RKO (cell line): ENCODE measurements around the gene LRRC23.
"Not testable (repeated sequence)": the region's sequence is repeated elsewhere in the genome, so short reads cannot be mapped to it uniquely, and the experiment has no call there.

ENCODE experiments used
- DNase-seq: peaks from one replicate; pipeline ENCODE4 v3.0.0-alpha.2; 2016; ENCODE audit warnings: low spot score

The LRRC23 gene, protein sequence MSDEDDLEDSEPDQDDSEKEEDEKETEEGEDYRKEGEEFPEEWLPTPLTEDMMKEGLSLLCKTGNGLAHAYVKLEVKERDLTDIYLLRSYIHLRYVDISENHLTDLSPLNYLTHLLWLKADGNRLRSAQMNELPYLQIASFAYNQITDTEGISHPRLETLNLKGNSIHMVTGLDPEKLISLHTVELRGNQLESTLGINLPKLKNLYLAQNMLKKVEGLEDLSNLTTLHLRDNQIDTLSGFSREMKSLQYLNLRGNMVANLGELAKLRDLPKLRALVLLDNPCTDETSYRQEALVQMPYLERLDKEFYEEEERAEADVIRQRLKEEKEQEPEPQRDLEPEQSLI

DNA sequence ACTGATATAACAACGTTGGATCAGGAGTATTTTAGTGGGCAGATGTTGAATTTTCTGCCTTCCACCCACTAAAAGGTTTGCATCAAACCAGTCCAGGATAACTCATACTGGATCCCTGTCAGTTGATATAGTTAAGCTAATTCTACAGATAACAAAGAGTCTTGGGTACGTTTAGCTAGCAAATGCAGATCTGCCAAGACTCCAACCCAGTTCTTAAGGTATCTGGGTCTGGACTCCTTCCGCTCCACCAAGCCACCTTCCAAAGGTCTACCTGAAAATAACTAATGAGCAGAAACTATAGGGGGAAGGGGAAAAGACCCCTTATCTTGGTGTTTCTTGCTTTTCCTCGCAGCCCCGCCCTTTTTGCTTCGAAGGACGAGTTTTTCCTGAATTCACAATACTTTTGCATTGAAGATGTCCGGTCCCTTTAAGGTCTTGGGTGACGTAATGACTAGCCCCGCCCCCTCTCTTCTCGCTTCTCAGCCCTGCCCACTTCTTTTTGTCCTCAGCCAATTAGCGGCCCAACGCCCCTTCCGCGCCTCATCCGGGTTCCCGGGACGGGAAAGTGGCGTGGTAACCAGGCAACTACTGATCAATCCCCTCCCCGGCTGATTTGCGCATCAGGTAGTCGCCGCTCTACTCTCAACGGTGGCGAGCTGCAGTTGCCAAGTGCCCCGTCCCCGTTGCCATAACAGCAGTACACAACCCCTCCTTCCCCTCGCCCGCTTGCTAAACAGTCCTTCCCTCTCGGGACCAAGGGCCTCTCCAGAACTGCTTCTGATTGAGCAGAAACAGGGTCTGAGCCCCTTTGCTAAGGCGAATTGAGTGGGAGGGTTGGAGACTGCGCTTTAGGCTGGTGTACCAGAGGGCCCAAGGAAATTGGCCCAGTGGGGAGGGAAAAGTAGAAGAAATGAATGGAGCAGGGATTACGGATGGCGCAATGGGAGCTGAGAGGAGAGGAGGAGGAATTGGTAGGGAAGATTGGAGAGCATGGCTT, at the start of gene LRRC23:
Gene LRRC23, plus strand, starts transcription at position 543 of the 997 bp plus-strand sequence. CDS start 812 bp downstream, outside the sequence.
- DNase-seq, result peak; percentile 95

DNA sequence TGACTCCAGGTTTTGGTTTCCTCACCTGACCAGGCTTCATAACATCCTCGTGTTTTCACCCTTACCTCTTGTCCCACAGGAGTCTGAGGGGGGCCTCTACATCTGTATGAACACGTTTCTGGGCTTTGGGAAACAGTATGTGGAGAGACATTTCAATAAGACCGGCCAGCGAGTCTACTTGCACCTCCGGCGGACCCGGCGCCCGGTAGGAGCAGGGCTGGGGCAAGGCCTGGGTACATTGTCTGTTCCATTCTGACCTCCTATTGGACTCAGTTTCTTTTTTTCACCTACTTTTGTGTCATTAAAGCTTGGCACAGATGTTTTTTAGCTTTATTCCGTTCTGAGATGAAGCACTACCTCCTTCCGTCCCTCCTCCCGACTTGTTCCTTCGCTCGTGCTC, 49.3 kb upstream of the LRRC23 start:
- no peak for DNase-seq

DNA sequence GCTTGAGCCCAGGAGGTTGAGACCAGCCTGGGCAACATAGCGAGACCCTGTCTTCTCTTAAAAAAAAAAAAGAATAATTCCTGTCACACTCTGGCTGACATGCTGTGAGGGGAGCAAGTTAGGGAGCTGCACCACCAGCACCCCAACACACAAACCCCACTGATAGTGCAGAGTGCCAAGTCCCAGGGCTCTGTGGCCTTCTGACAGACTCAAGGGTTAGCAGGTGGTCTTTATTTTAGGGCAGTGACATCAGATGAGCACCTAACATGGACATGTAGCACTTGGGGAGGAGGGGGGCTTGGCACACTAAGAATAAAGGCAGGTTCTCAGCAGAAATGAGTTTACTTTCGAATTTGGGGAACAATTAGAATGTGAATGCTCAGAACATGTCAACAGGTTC, 45.8 kb upstream of the LRRC23 start:
- DNase-seq, result no peak

DNA sequence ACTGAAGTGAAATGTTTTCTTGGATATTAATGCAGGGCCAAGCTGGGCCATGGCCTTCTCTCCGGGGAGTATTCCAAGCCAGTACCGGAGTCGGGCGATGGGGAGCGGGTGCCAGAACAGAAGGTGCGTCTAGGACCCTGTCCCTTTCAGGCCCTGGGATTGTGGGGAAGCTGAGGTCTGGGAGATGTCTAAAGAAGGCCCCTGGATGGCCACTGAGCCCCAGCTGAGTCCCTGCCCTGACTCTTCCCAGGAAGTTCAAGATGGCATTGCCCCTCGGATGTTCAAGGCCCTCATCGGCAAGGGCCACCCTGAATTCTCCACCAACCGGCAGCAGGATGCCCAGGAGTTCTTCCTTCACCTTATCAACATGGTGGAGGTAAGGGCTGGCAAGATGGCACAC, 44.5 kb upstream of the LRRC23 start:
- DNase-seq, result no peak

DNA sequence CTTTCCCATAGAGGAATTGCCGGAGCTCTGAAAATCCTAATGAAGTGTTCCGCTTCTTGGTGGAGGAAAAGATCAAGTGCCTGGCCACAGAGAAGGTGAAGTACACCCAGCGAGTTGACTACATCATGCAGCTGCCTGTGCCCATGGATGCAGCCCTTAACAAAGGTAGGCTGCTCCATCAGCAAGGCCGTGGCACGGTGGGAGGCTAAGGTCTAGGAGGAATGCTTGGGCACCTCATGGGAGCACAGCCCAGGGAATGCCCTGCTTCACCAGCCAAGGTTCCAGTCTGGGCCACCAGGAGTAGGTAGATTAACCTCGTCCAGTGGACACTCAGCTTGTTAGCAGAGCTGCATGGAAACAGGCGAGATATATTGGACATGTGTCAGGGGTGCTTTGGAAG, 43.7 kb upstream of the LRRC23 start:
- no peak for DNase-seq

DNA sequence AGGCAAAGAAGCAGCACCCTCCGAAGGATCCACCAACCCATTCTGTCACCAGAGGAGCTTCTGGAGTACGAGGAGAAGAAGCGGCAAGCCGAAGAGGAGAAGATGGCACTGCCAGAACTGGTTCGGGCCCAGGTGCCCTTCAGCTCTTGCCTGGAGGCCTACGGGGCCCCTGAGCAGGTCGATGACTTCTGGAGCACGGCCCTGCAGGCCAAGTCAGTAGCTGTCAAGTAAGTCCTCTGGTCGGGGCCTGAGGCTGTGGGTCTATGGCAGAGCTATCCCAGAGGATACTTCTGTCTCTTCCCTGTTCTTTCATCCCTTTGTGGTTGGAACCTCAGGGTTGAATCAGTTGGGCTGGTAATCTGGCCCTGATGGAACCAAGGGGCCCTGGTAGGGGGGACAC, 43.2 kb upstream of the LRRC23 start:
- no peak for DNase-seq

DNA sequence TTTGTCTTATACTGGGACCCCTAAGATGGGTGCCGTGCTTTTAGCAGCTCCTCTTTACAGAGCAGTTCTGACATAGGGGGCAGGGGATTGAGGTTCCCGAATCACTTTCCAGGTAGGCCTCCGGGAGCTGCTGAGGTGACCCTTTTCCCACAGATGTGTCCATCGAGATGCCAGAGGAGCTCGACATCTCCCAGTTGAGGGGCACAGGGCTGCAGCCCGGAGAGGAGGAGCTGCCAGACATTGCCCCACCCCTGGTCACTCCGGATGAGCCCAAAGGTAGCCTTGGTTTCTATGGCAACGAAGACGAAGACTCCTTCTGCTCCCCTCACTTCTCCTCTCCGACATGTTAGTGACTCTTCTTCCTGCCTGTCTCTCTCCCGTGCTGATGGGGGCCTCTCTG, 41.6 kb upstream of the LRRC23 start:
- DNase-seq, result no peak

DNA sequence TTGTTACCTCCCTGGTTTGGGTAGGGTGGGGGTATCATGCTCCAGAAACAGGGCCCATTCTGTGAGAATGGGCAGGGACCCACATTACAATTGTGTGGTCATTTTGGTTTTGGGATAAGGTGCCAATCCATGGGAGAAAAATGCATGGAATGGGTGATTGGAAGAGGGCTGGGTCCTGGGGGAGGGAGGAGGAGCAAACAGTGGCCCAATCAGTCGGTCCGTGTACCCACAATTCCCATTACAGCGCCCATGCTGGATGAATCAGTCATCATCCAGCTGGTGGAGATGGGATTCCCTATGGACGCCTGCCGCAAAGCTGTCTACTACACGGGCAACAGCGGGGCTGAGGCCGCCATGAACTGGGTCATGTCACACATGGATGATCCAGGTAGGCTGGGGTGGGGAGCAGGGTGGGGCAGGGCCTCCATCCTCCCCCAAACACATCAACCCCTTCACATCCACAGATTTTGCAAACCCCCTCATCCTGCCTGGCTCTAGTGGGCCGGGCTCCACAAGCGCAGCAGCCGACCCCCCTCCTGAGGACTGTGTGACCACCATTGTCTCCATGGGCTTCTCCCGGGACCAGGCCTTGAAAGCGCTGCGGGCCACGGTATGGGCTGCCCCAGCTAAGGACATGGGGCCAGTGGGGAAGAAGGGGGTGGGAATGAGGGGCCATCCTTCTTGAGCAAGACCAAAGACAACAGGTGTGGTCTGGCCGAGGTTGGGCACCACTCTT, 40.9 kb upstream of the LRRC23 start:
- DNase-seq, result no peak

DNA sequence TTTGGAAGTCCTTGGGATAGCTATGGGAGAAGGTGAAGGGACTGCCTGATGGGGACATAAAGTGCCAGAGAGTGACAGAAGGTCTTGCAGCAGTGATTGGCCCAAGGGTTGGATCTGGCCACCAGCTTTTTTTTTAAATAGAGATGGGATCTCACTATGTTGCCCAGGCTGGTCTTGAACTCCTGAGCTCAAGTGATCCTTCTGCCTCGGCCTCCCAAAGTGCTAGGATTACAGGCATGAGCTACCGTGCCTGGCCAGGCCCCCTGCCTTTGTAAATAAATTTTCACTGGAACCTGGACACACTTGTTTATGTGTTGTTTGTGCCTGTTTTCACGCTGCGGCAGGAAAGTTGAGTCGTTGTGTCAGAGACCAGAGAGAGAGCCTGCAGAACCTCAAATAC, 39.3 kb upstream of the LRRC23 start:
- not testable (repeated sequence) for DNase-seq

DNA sequence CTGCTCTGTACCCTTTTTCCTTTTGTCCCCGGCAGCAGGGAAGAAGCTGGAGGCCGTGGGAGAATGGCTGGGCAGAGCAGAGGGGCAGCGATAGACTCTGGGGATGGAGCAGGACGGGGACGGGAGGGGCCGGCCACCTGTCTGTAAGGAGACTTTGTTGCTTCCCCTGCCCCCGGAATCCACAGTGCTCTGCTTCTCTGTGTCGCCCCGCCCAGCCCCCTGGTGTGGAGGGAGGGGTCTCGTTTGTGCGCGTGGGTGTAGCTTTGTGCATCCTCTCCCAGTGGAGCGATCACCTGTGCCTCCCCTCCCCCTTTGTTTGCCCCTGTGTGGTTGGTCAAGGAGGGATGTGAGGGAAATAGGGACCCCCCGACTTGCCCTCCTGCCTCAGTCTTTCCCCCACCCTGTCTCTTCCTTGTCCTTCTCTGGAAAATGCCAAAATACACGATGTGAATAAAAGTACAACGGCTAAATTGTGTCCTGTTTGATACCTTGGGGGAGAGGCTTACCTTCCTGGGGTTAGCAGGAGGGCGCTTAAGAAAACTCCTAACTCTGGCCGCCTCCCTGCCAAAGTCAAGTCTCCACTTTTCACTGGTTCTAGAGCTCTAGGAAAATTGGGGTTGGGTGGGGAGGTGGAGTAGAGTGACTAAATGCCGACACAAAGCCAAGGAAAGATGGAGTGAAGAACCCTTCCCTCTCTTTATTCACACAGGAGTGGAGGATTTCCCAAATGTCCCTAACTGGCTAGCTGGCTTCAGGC, 38.3 kb upstream of the LRRC23 start:
- DNase-seq, result no peak

DNA sequence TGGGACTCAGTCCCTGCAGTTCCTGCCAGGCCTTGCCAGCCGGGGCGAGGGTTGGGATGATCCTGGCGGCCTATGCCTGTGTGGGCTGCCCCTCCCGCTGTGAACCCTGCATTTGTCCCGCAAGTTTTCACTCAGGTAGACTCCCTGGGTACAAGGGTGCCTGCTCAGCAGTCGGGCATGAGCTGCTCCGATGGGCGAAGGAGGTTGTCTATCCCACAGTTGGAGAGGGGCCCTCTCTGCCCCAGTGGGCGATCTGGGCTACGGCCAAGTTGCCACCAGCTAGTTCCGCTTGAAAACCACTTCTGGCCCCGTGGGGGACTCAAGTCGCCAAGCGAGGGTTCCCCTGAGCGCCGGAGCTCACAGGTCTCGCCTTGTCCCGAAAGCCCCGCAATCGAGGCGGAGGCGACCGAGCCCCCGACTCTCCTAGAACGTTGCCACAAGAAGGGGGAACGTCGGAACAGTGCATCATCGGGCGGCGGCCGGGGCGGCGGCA, 37.7 kb upstream of the LRRC23 start:
- DNase-seq, result no peak

DNA sequence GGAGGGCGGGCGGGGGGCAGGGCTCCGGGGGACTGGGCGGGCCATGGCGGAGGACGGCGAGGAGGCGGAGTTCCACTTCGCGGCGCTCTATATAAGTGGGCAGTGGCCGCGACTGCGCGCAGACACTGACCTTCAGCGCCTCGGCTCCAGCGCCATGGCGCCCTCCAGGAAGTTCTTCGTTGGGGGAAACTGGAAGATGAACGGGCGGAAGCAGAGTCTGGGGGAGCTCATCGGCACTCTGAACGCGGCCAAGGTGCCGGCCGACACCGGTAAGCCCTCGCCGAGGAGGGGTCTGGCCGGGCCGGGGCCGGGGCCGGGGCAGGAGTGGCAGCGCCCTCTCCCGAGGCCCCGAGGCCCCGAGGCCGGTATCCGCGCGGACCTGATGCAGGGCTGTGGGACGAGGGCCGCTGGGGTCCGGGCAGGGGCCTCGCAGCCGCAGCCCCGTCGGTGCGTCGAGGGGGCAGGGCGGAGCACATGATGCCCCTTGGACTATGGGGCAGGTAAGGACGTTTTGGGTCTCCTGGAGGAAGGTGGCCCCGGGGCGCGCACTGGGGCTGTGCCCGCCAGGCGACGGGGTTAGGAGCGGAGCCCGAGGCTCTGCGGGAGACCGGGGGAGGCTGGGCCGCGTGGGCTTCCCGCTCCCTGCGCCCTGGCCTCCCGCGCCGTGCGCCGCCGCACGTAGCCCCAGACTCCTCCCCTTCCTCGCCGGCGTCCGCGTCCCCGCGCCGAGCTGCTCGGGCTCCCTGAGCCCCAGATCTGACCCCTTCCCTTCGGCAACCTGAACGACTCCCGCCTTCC, 37.0 kb upstream of the LRRC23 start, which contains the start of gene TPI1:
Gene TPI1, plus strand, starts transcription at position 119 of the 798 bp plus-strand sequence. Its CDS starts 36 bp downstream, at position 155.
- DNase-seq, result peak; percentile 85

DNA sequence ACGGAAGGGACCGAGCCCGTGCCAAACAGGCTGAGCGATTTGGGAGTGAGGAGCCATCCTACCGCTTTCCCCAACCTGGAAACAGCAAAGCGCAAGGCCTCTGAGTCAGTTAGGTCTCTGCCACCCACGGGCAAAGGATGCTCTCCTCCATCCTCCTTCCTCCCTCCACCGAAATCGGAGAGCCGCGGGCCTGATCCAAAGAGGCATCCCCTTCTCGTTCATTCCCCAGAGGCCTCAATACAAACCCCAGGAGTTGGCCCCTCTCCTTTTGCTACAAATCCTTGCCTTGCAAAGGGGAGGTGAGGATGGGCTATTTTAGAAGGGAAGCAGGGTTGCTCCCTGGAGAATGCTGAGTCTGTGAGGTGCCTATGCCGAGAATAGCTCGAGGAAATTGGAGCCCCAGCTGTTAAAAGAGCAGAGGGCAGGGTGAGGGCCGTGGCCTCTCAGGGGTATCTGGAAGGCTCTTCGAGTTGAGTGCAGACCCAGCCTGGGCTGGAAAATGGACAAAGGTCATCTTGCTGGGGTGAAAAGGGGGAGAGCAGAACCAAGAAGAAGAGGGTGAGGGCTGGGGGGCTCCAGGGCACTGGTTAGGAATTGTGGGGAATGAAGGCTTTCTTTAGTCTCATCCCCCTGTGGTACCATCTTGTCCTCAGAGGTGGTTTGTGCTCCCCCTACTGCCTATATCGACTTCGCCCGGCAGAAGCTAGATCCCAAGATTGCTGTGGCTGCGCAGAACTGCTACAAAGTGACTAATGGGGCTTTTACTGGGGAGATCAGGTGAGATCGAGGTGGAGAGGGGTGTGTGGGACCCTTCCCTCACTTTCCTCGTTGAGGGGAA, 36.2 kb upstream of the LRRC23 start:
- peak; percentile 72 for DNase-seq

DNA sequence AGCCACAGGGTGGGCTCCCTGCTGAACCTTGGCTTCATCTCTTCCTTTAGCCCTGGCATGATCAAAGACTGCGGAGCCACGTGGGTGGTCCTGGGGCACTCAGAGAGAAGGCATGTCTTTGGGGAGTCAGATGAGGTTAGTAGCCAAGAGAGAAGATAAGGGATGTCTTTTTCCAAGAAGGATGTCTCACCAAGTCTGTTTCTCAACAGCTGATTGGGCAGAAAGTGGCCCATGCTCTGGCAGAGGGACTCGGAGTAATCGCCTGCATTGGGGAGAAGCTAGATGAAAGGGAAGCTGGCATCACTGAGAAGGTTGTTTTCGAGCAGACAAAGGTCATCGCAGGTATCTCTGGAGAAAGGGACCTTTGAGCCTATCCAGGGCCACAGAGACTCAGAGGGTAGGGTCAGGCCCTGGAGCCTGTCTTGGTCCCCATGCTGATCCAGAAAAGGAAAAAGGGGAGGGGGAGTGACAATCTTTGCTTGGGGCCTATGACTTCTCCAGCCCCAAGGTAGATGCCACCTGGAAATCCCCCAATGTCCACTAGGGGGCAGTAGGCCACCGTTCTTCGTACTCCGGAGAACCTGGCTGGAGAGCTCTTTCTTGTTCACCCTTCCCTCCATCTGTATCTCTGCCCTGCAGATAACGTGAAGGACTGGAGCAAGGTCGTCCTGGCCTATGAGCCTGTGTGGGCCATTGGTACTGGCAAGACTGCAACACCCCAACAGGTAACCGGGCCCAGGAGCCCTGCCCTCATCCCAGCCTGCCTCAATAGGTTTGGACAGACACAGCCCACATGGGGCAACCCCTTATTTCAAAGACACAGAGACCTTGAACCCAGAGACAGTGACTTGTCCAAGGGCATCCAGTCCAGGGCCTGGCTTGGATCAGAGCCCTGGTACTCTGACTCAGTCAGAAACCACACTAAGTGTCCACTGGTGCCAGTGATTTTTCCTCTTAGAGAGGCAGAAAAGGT, 35.3 kb upstream of the LRRC23 start:
- peak; percentile 65 for DNase-seq

DNA sequence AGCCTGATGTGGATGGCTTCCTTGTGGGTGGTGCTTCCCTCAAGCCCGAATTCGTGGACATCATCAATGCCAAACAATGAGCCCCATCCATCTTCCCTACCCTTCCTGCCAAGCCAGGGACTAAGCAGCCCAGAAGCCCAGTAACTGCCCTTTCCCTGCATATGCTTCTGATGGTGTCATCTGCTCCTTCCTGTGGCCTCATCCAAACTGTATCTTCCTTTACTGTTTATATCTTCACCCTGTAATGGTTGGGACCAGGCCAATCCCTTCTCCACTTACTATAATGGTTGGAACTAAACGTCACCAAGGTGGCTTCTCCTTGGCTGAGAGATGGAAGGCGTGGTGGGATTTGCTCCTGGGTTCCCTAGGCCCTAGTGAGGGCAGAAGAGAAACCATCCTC, 34.3 kb upstream of the LRRC23 start:
- DNase-seq, result not testable (repeated sequence)

DNA sequence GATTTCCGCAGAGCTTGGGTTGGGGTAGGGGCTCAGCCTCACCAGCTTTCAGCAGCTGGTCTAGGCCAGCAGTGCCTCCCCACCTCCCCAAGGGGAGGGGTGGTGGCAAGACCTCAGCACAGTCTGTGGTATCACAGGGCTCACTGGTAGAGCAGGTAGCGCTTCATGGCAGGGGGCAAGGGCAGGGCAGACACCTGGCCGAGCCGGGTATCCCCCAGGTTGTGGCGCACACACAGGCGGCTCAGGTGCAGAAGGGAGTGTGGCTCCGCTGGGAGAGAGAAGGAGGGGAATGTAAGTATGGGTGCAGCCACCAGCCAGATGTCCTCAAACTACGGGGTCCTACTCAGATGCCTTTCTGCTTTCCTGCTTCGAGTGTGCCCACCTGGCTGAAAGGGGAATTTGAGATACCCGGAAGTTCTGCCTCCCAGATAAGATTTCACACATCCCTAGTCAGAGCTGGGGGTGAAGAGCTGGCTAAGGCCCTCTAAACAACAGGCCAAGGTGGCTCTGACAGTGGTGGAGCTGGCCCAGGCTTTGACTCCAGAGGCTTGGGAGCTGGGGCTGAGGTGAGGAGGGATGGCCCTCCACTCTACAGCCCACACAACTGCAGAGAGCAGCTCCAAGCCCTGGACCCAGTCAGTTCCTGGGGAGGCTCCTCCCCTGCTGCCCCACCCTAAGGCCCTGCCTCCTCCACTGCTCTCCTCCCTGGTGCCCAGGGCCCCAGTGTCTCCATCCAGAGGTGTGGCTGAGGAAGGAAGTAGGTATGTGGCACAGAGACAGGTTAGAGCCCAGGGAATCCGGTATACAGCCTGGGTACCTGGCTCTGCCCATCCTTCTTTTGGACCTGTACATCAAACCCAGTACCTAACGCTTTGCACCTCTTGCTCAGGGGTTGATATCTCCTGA, 33.3 kb upstream of the LRRC23 start:
- peak; percentile 66 for DNase-seq
